Neuronal stem cell (in vitro differentiated cells): ENCODE data around the gene CUL9.

Source experiments
- DNase-seq: peaks from one replicate; pipeline ENCODE4 v3.0.0-alpha.2; 2013; ENCODE audit warnings: low spot score
- H2AFZ ChIP-seq: one replicate; pipeline ENCODE4 v1.6.1; 2013; ENCODE audit warnings: mild to moderate bottlenecking, low read length, inconsistent platforms
- H2AK5ac ChIP-seq: 2 replicates; pipeline ENCODE4 v1.6.1; 2013; ENCODE audit warnings: low read depth, mild to moderate bottlenecking, inconsistent platforms, low read length, moderate library complexity, mixed read lengths
- H2BK120ac ChIP-seq: 2 replicates; pipeline ENCODE4 v1.6.1; 2013; ENCODE audit warnings: low read depth, mild to moderate bottlenecking, inconsistent platforms, low read length, moderate library complexity, mixed read lengths
- H2BK12ac ChIP-seq: one replicate; pipeline ENCODE4 v1.6.1; 2013; ENCODE audit warnings: low read length, inconsistent platforms
- H2BK15ac ChIP-seq: 2 replicates; pipeline ENCODE4 v1.6.1; 2013; ENCODE audit warnings: mild to moderate bottlenecking, low read length, inconsistent platforms, mixed read lengths
- H2BK5ac ChIP-seq: one replicate; pipeline ENCODE4 v1.6.1; 2013; ENCODE audit warnings: inconsistent platforms, mild to moderate bottlenecking, low read length, moderate library complexity
- H3K14ac ChIP-seq: one replicate; pipeline ENCODE4 v1.6.1; 2013; ENCODE audit warnings: low read length, inconsistent platforms
- H3K18ac ChIP-seq: 2 replicates; pipeline ENCODE4 v1.6.1; 2013; ENCODE audit warnings: low read length, inconsistent platforms
- H3K23ac ChIP-seq: 2 replicates; pipeline ENCODE4 v1.6.1; 2013; ENCODE audit warnings: low read depth, mild to moderate bottlenecking, mixed read lengths, low read length, inconsistent platforms; ENCODE audit not compliant: poor library complexity
- H3K27ac ChIP-seq: replicated peaks from 3 replicates; pipeline ENCODE4 v1.5.1; 2013; ENCODE audit warnings: low read length, inconsistent platforms
- H3K27me3 ChIP-seq, 3 experiments: 2 replicates each; pipeline ENCODE4 v1.6.1; 2013; ENCODE audit warnings: low read length in 3 of 3, mild to moderate bottlenecking in 2 of 3, inconsistent platforms in 1 of 3, low read depth in 1 of 3, mixed read lengths in 1 of 3, moderate library complexity in 1 of 3; ENCODE audit not compliant: control insufficient read depth in 3 of 3, insufficient read depth in 3 of 3
- H3K36me3 ChIP-seq, 2 donors: replicated peaks in 1 of 2; 2 replicates each; pipeline ENCODE4 v1.6.1; 2013; ENCODE audit warnings: low read length in 2 of 2; ENCODE audit not compliant: control insufficient read depth in 2 of 2, insufficient read depth in 2 of 2
- H3K4ac ChIP-seq: 2 replicates; pipeline ENCODE4 v1.6.1; 2013; ENCODE audit warnings: inconsistent platforms, mild to moderate bottlenecking, low read length, moderate library complexity
- H3K4me1 ChIP-seq, 2 donors: 1 replicate in 1 of 2; 2 replicates in 1 of 2; pipeline ENCODE4 v1.6.1; 2013; ENCODE audit warnings: low read length in 2 of 2, low read depth in 1 of 2; ENCODE audit not compliant: control insufficient read depth in 2 of 2, insufficient read depth in 1 of 2
- H3K4me2 ChIP-seq: one replicate; pipeline ENCODE4 v1.6.1; 2013; ENCODE audit warnings: mild to moderate bottlenecking, low read length, inconsistent platforms; ENCODE audit not compliant: insufficient read depth, poor library complexity, severe bottlenecking
- H3K4me3 ChIP-seq, 2 donors: 2 replicates each; pipeline ENCODE4 v1.5.1; 2013; ENCODE audit warnings: low read length in 2 of 2, mild to moderate bottlenecking in 2 of 2, inconsistent platforms in 1 of 2, moderate library complexity in 1 of 2
- H3K79me1 ChIP-seq: one replicate; pipeline ENCODE4 v1.6.1; 2013; ENCODE audit warnings: low read depth, mild to moderate bottlenecking, inconsistent platforms, low read length, moderate library complexity
- H3K9ac ChIP-seq: one replicate; pipeline ENCODE4 v1.6.1; 2013; ENCODE audit warnings: mild to moderate bottlenecking, low read depth, low read length, inconsistent platforms; ENCODE audit not compliant: poor library complexity
- H3K9me3 ChIP-seq, 2 donors: replicated peaks in 1 of 2; 2 replicates each; pipeline versions ENCODE3 to v1.6.1; 2013; ENCODE audit warnings: low read length in 2 of 2, mild to moderate bottlenecking in 2 of 2, inconsistent platforms in 1 of 2, low read depth in 1 of 2, mixed read lengths in 1 of 2, moderate library complexity in 1 of 2; ENCODE audit not compliant: control insufficient read depth in 2 of 2, insufficient read depth in 1 of 2
- H4K8ac ChIP-seq: one replicate; pipeline ENCODE4 v1.6.1; 2013; ENCODE audit warnings: low read depth, mild to moderate bottlenecking, inconsistent platforms, low read length, moderate library complexity
- H4K91ac ChIP-seq: one replicate; pipeline ENCODE4 v1.6.1; 2013; ENCODE audit warnings: low read length, low read depth, mild to moderate bottlenecking, inconsistent platforms; ENCODE audit not compliant: poor library complexity
- WGBS, 2 donors: extraction: QIAGEN DNeasy Blood & Tissue Kit; methylation state at CpG; one replicate each; pipeline ENCODE4 v1.1.7; 2013; ENCODE audit warnings: missing lambda C conversion rate in 2 of 2, mixed read lengths in 1 of 2; ENCODE audit not compliant: insufficient read length in 2 of 2, insufficient replicate concordance in 1 of 2; ENCODE audit errors: extremely low coverage in 2 of 2; 5-methylcytosine and 5-hydroxymethylcytosine counted together

CUL9 gene

DNA sequence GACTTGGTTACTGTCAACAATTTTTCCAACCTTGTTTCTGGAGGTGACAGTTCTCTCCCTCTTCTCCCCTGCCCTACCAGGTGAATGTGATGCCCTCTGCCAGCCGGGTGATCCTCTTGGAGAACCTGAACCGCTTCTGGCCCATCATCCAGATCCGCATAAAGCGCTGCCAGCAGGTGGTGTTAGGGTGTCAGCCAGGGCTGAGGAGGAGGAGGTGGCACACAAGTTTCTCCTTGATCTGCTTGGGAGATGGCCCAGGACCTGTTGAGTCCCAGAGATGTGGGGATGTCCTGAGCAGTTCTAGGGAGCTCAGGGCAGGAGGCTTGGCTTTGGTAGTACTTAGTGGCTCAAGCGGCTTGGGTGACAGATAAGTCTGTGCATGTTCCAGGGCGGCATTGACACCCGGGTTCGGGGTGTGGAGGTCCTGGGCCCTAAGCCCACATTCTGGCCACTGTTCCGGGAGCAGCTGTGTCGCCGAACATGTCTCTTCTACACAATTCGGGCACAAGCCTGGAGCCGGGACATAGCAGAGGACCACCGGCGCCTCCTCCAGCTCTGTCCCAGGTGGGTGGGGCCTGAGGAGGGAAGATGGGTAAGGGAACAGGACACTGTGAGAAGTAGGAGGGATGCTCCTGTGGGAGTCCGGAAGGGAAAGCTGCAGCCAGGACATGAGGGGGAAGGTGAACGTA lies 21.2 kb downstream of the CUL9 start:
- Histone ChIP-seq H3K18ac (no peak overlapping the region), H3K23ac (no peak overlapping the region), H3K36me3 (peaks cover 3 to 32% of the 10 kb centered on the region in 2 donors), H3K9ac (peak overlapping the region; percentile 45), H2BK12ac (no peak overlapping the region), H3K14ac (no peak overlapping the region), H3K9me3 (no peaks in the 10 kb centered on the region), H4K8ac (no peak overlapping the region), H3K4me1 (no peaks in the 10 kb centered on the region), H3K4me2 (no peak overlapping the region), H2AFZ (no peak overlapping the region), H2AK5ac (no peak overlapping the region), H3K27me3 (no peaks in the 10 kb centered on the region), H2BK120ac (no peak overlapping the region), H3K79me1 (no peaks in the 10 kb centered on the region), H3K4ac (no peak overlapping the region), H3K27ac (no peak overlapping the region), H2BK15ac (no peak overlapping the region), H2BK5ac (no peak overlapping the region), H4K91ac (no peak overlapping the region), H3K4me3 (no peak overlapping the region)
- DNase-seq, result no peak
- WGBS, 2 donors, result 100% methylated on average over 1 of the region's 17 CpGs; no CpG with 5 or more reads in 1 of the 2 donors

DNA sequence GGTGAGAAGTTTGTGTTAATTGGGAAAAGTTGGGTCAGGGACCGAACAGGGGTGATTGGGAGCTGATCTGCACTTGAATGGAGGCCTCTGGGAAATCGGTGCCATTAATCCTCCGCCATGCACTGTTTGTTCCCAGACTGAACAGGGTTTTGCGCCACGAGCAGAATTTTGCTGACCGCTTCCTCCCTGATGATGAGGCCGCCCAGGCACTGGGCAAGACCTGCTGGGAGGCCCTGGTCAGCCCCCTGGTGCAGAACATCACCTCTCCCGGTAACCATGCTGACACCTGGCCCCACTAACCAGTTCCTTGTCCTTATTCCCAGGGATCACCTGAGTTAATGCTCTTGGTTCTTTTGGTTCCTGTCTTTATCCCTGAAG lies 21.7 kb downstream of the CUL9 start:
- Histone ChIP-seq H3K27me3 (no peaks in the 10 kb centered on the region), H3K14ac (no peak overlapping the region), H2AK5ac (no peak overlapping the region), H2BK5ac (no peak overlapping the region), H3K4me3 (no peak overlapping the region), H3K18ac (no peak overlapping the region), H3K27ac (no peak overlapping the region), H3K23ac (no peak overlapping the region), H2AFZ (no peak overlapping the region), H2BK15ac (no peak overlapping the region), H3K79me1 (no peaks in the 10 kb centered on the region), H3K4me1 (no peaks in the 10 kb centered on the region), H3K36me3 (peaks cover 3 to 27% of the 10 kb centered on the region in 2 donors), H3K9me3 (no peaks in the 10 kb centered on the region), H4K91ac (no peak overlapping the region), H4K8ac (no peak overlapping the region), H2BK120ac (no peak overlapping the region), H3K4me2 (no peak overlapping the region), H3K4ac (no peak overlapping the region), H2BK12ac (no peak overlapping the region), H3K9ac (peak overlapping the region; percentile 22)
- WGBS, 2 donors, result no CpG with 5 or more reads among the region's 8 CpGs
- no peak for DNase-seq

DNA sequence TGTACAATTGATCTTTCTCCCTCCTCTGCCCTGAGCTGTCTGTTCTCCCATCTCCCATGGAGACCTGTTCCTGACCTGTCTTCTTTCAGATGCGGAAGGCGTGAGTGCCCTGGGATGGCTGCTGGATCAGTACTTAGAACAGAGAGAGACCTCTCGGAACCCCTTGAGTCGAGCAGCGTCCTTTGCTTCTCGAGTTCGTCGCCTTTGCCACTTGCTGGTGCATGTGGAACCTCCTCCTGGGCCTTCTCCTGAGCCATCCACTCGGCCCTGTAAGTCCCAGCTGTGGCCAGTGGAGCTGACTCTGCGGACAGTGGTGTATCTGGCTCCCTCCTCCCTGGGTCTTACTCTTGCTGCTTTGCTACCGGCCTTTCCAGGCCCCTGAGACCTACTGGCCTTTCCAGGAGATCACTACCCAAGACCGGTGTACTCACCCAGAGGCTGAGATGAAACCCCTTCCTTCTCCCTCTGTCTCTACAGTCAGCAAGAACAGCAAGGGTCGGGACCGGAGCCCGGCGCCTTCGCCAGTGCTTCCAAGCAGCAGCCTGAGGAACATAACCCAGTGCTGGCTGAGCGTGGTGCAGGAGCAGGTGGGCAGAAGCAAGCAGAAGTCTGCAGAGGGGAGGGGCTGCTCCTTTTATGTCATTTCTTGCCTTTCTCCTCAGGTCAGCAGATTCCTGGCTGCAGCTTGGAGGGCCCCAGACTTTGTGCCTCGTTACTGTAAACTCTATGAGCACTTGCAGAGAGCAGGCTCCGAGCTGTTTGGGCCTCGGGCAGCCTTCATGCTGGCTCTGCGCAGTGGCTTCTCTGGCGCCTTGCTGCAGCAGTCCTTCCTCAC lies 22.5 kb downstream of the CUL9 start:
- H2AFZ ChIP-seq, result no peak overlapping the region
- H3K18ac ChIP-seq, result no peak overlapping the region
- H3K4ac ChIP-seq, result no peak overlapping the region
- no peak overlapping the region for H2AK5ac ChIP-seq
- no peaks in the 10 kb centered on the region for H3K9me3 ChIP-seq
- H3K27me3 ChIP-seq, result no peaks in the 10 kb centered on the region
- no peak overlapping the region for H2BK15ac ChIP-seq
- H3K79me1 ChIP-seq, result no peaks in the 10 kb centered on the region
- WGBS, 2 donors, result no CpG with 5 or more reads among the region's 23 CpGs
- no peak overlapping the region for H3K23ac ChIP-seq
- no peak overlapping the region for H3K4me3 ChIP-seq
- no peak overlapping the region for H4K8ac ChIP-seq
- no peak overlapping the region for H4K91ac ChIP-seq
- no peak overlapping the region for H3K4me2 ChIP-seq
- no peak overlapping the region for H2BK5ac ChIP-seq
- no peaks in the 10 kb centered on the region for H3K4me1 ChIP-seq
- no peak for DNase-seq
- peaks cover 3 to 27% of the 10 kb centered on the region in 2 donors for H3K36me3 ChIP-seq
- H3K9ac ChIP-seq, result no peak overlapping the region
- no peak overlapping the region for H2BK12ac ChIP-seq
- no peak overlapping the region for H3K27ac ChIP-seq
- H2BK120ac ChIP-seq, result no peak overlapping the region
- no peak overlapping the region for H3K14ac ChIP-seq

DNA sequence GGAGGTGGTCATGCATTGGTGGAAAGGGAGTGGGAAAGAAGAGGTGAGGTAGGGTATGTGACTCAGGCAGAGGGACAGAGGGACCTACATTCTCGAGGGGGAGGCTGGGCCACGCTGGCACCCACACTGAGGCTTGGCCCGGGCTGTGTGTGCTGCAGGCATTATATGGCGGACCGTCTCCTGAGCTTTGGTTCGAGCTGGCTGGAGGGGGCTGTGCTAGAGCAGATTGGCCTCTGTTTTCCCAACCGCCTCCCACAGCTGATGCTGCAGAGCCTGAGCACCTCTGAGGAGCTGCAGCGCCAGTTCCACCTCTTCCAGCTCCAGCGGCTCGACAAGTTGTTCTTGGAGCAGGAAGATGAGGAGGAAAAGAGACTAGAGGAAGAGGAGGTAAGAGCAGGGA lies 23.9 kb downstream of the CUL9 start:
- no peak overlapping the region for H2BK120ac ChIP-seq
- no peak overlapping the region for H3K9ac ChIP-seq
- no peaks in the 10 kb centered on the region for H3K79me1 ChIP-seq
- H3K36me3 ChIP-seq, result peaks cover under 1 to 16% of the 10 kb centered on the region in 2 donors
- H3K14ac ChIP-seq, result no peak overlapping the region
- no peak overlapping the region for H2BK5ac ChIP-seq
- no peak overlapping the region for H2BK12ac ChIP-seq
- no peak overlapping the region for H2BK15ac ChIP-seq
- no peak overlapping the region for H3K4me2 ChIP-seq
- no peaks in the 10 kb centered on the region for H3K4me1 ChIP-seq
- no peaks in the 10 kb centered on the region for H3K27me3 ChIP-seq
- no peak overlapping the region for H3K4me3 ChIP-seq
- H3K9me3 ChIP-seq, result no peaks in the 10 kb centered on the region
- no peak overlapping the region for H2AK5ac ChIP-seq
- WGBS, 2 donors, result no CpG with 5 or more reads among the region's 10 CpGs
- no peak overlapping the region for H3K4ac ChIP-seq
- no peak overlapping the region for H3K18ac ChIP-seq
- no peak overlapping the region for H4K91ac ChIP-seq
- DNase-seq, result no peak
- no peak overlapping the region for H4K8ac ChIP-seq
- no peak overlapping the region for H3K27ac ChIP-seq
- no peak overlapping the region for H3K23ac ChIP-seq
- no peak overlapping the region for H2AFZ ChIP-seq
